ENCODE data around the gene ZBTB33.

GRCh38 chrX:120297923-120298322 is 47.3 kb downstream of the ZBTB33 start:
- TF ChIP-seq, protein P1, sequence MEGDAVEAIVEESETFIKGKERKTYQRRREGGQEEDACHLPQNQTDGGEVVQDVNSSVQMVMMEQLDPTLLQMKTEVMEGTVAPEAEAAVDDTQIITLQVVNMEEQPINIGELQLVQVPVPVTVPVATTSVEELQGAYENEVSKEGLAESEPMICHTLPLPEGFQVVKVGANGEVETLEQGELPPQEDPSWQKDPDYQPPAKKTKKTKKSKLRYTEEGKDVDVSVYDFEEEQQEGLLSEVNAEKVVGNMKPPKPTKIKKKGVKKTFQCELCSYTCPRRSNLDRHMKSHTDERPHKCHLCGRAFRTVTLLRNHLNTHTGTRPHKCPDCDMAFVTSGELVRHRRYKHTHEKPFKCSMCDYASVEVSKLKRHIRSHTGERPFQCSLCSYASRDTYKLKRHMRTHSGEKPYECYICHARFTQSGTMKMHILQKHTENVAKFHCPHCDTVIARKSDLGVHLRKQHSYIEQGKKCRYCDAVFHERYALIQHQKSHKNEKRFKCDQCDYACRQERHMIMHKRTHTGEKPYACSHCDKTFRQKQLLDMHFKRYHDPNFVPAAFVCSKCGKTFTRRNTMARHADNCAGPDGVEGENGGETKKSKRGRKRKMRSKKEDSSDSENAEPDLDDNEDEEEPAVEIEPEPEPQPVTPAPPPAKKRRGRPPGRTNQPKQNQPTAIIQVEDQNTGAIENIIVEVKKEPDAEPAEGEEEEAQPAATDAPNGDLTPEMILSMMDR (IDR thresholded peaks at IDR 0.05 in 8 of 11, conservative IDR thresholded peaks at IDR 0.05 in 3 of 11): no peak
- no peak for TF ChIP-seq POLR2AphosphoS5 (IDR thresholded peaks at IDR 0.05)
- no peak for TF ChIP-seq POLR2A (IDR thresholded peaks at IDR 0.05)
